ENCODE results near the gene RETREG1. TPM values are rescaled to one million over a fixed set of nuclear protein-coding genes. Genes with fewer than 3 reads are reported as not detected.

RETREG1 gene
- polyA plus RNA-seq, 1 of the 3 experiments (the other 2 are of a cell fraction): 0.43 TPM

- Histone ChIP-seq H2AFZ (ENCODE audit: low read depth) (no peak overlapping the region), H3K27me3 (ENCODE audit: insufficient read depth) (no peaks in the 10 kb centered on the region), H3K4me1 (ENCODE audit: control insufficient read depth in 1 of 2, insufficient read depth in 2 of 2, low read depth in 1 of 2, low read length in 1 of 2) (no peaks in the 10 kb centered on the region; a peak in 1 of 4 replicates), H3F3A (replicated peaks; ENCODE audit: insufficient read depth) (no peaks in the 10 kb centered on the region), H3K27ac (ENCODE audit: low read depth in 2 of 2, low read length in 1 of 2) (no peak overlapping the region), H3K36me3 (replicated peaks in 1 of 2; ENCODE audit: control insufficient read depth in 1 of 2, insufficient read depth in 2 of 2, low read length in 1 of 2) (no peaks in the 10 kb centered on the region), H4K20me1 (ENCODE audit: insufficient read depth) (no peaks in the 10 kb centered on the region), H3K4me3 (ENCODE audit: low read depth in 2 of 2, low read length in 1 of 2) (no peak overlapping the region), H3K4me2 (no peak overlapping the region), H3K9me3 (no peaks in the 10 kb centered on the region), H3K9me2 (no peaks in the 10 kb centered on the region), H3K79me2 (ENCODE audit: insufficient read depth) (no peaks in the 10 kb centered on the region), H3K9ac (no peak overlapping the region)
- ChIA-PET CTCF (interaction anchor here (0.8 to 5.1 kb wide), 4 partner anchors 10 to 647 kb away, joined by 3 to 24 read pairs (median 5); no protein-coding TSS in a partner anchor), POLR2A (no interaction called here)
- DNase-seq: no peak
- TF ChIP-seq MAX (IDR thresholded peaks at IDR 0.05; ENCODE audit: low read depth): no peak
- no peak for TF ChIP-seq CTCF (IDR thresholded peaks at IDR 0.05)
- no peak for TF ChIP-seq SMC3 (IDR thresholded peaks at IDR 0.05; ENCODE audit: low read depth, low read length)
- TF ChIP-seq POLR2AphosphoS5 (IDR thresholded peaks at IDR 0.05; ENCODE audit: low read depth, low read length): no peak
- no peak for TF ChIP-seq FOXM1 (IDR thresholded peaks at IDR 0.05; ENCODE audit: low read depth)
- no peak for TF ChIP-seq CHD2 (IDR thresholded peaks at IDR 0.05; ENCODE audit: low read length, partially characterized antibody)
- no peak for TF ChIP-seq USF1 (IDR thresholded peaks at IDR 0.05; ENCODE audit: borderline replicate concordance, low read depth)
- TF ChIP-seq GATA2 (CRISPR knock-in tag; IDR thresholded peaks at IDR 0.05): no peak
- no peak for TF ChIP-seq RAD21 (IDR thresholded peaks at IDR 0.05; ENCODE audit: low read length)
- no peak for TF ChIP-seq USF2 (IDR thresholded peaks at IDR 0.05; ENCODE audit: borderline replicate concordance, low read depth, low read length)
- TF ChIP-seq PBX3 (IDR thresholded peaks at IDR 0.05): no peak
- TF ChIP-seq EZH2phosphoT487 (IDR thresholded peaks at IDR 0.05; ENCODE audit: borderline replicate concordance, low read depth): no peak
- no peak for TF ChIP-seq FOSL2 (IDR thresholded peaks at IDR 0.05; ENCODE audit: borderline replicate concordance, low read depth)
- TF ChIP-seq NRF1 (IDR thresholded peaks at IDR 0.05; ENCODE audit: low read depth, low read length): no peak
- TF ChIP-seq SIN3A (IDR thresholded peaks at IDR 0.05; ENCODE audit: borderline replicate concordance, low read depth, low read length): no peak
- TF ChIP-seq YY1 (IDR thresholded peaks at IDR 0.05; ENCODE audit: low read depth): no peak
- no peak for TF ChIP-seq REST (IDR thresholded peaks at IDR 0.05; ENCODE audit: low read depth, low read length)
- no peak for TF ChIP-seq JUND (IDR thresholded peaks at IDR 0.05)
These were observed 131.1 kb downstream of the RETREG1 start for GRCh38 chr5:16485656-16486055.

All from SK-N-SH (cell line).